Measurements from ENCODE around the gene CFAP70. TPM values are rescaled to one million over a fixed set of nuclear protein-coding genes. Genes with fewer than 3 reads are reported as not detected.

The CFAP70 gene
- total RNA-seq, 1 experiment from 2014 or later = 0.73 TPM

DNA sequence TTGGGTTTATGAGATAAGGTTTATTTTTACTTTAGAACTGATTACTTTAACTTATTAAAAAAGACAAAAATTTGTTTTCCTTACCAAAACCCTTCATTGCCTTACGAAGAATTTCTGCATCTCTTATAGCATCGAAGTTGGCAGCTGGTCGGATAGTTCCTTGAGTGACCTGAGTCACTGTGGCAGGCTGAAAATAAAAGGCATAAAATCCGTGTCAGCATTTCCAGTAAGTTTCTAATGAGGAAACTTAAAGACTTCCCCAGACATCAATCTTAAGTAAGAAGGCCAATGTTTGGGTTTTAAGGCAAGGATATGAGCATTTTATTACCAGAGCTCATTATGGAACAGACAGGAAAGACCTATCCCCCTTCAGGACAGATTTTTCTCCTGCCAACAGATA is 29.6 kb upstream of the CFAP70 start:
- Histone ChIP-seq H2AFZ (ENCODE audit: low read length) (no peak overlapping the region), H3K27ac (ENCODE audit: low read length) (no peak overlapping the region), H3K4me3 (ENCODE audit: low read length) (no peak overlapping the region), H3K4me2 (ENCODE audit: low read length) (no peak overlapping the region), H3K27me3 (ENCODE audit: low read length) (no peaks in the 10 kb centered on the region), H3K4me1 (ENCODE audit: insufficient read depth, low read length) (no peaks in the 10 kb centered on the region), H3K9ac (ENCODE audit: low read length) (no peak overlapping the region), H4K20me1 (ENCODE audit: low read length) (peaks cover 22% of the 10 kb centered on the region), H3K79me2 (ENCODE audit: low read length) (peaks cover 28% of the 10 kb centered on the region), H3K9me2 (replicated peaks; ENCODE audit: low read length) (no peaks in the 10 kb centered on the region), H3K9me3 (ENCODE audit: low read length) (no peaks in the 10 kb centered on the region), H3K36me3 (ENCODE audit: low read depth, low read length) (peaks cover 79% of the 10 kb centered on the region), H3F3A (ENCODE audit: low read length, unreplicated experiment) (no peaks in the 10 kb centered on the region)
- ATAC-seq = no peak
- no peak for TF ChIP-seq EZH2phosphoT487 (IDR thresholded peaks at IDR 0.05; ENCODE audit: borderline replicate concordance, low read length)
- no peak for TF ChIP-seq CTCF (conservative IDR thresholded peaks at IDR 0.05; ENCODE audit: low read depth, low read length)
- no peak for TF ChIP-seq EZH2 (IDR thresholded peaks at IDR 0.05; ENCODE audit: low read length, unreplicated experiment)
- BruUV-seq (replicated peaks) = no TSS peak
- intact Hi-C loops (cut with micrococcal nuclease) = no loop called here
- ChIA-PET CTCF (no interaction called here), POLR2A (ENCODE audit: unreplicated experiment) (no interaction called here)
- DNase-seq = no peak

GRCh38 chr10:73386583-73386982 is 27.9 kb upstream of the CFAP70 start:
- no peaks in the 10 kb centered on the region for H3K9me3 ChIP-seq (ENCODE audit: low read length)
- H3K36me3 ChIP-seq (ENCODE audit: low read depth, low read length) = peaks cover 91% of the 10 kb centered on the region
- intact Hi-C loops (cut with micrococcal nuclease) = no loop called here
- H3K79me2 ChIP-seq (ENCODE audit: low read length) = peaks cover 25% of the 10 kb centered on the region
- no peak; the same call in 1 of the 2 replicates for ATAC-seq
- H3K9ac ChIP-seq (ENCODE audit: low read length) = no peak overlapping the region
- no peaks in the 10 kb centered on the region for H3K4me1 ChIP-seq (ENCODE audit: insufficient read depth, low read length)
- ChIA-PET CTCF (interaction anchor here (0.5 kb wide), 1 partner anchor 26 kb away, joined by 9 read pairs; no protein-coding TSS in a partner anchor), POLR2A (ENCODE audit: unreplicated experiment) (interaction anchor here (0.6 kb wide), 1 partner anchor 12 kb away, joined by 3 read pairs; no protein-coding TSS in a partner anchor)
- H3K27me3 ChIP-seq (ENCODE audit: low read length) = no peaks in the 10 kb centered on the region
- H3K4me3 ChIP-seq (ENCODE audit: low read length) = no peak overlapping the region
- H3K9me2 ChIP-seq (replicated peaks; ENCODE audit: low read length) = no peaks in the 10 kb centered on the region
- no peaks in the 10 kb centered on the region for H3F3A ChIP-seq (ENCODE audit: low read length, unreplicated experiment)
- no TSS peak for BruUV-seq (replicated peaks)
- H3K27ac ChIP-seq (ENCODE audit: low read length) = no peak overlapping the region
- peaks cover 19% of the 10 kb centered on the region for H4K20me1 ChIP-seq (ENCODE audit: low read length)
- no peak overlapping the region for H2AFZ ChIP-seq (ENCODE audit: low read length)
- no peak for TF ChIP-seq CTCF (conservative IDR thresholded peaks at IDR 0.05; ENCODE audit: low read depth, low read length)
- TF ChIP-seq EZH2 (IDR thresholded peaks at IDR 0.05; ENCODE audit: low read length, unreplicated experiment) = no peak
- no peak for TF ChIP-seq EZH2phosphoT487 (IDR thresholded peaks at IDR 0.05; ENCODE audit: borderline replicate concordance, low read length)
- H3K4me2 ChIP-seq (ENCODE audit: low read length) = no peak overlapping the region
- DNase-seq = no peak

- H3K9me2 ChIP-seq (replicated peaks; ENCODE audit: low read length) = no peaks in the 10 kb centered on the region
- BruUV-seq (replicated peaks) = TSS peak; percentile 2
- H3K9ac ChIP-seq (ENCODE audit: low read length) = no peak overlapping the region
- H3K27me3 ChIP-seq (ENCODE audit: low read length) = no peaks in the 10 kb centered on the region
- H2AFZ ChIP-seq (ENCODE audit: low read length) = no peak overlapping the region
- DNase-seq (no peak), ATAC-seq (peak; percentile 7; the same call in 1 of the 2 replicates)
- no peaks in the 10 kb centered on the region for H3F3A ChIP-seq (ENCODE audit: low read length, unreplicated experiment)
- POLR2A ChIA-PET (ENCODE audit: unreplicated experiment) = interaction anchor here (0.5 kb wide), 1 partner anchor 211 kb away, joined by 4 read pairs; no protein-coding TSS in a partner anchor
- TF ChIP-seq CTCF (conservative IDR thresholded peaks at IDR 0.05; ENCODE audit: low read depth, low read length) (no peak), EZH2 (IDR thresholded peaks at IDR 0.05; ENCODE audit: low read length, unreplicated experiment) (no peak), EZH2phosphoT487 (IDR thresholded peaks at IDR 0.05; ENCODE audit: borderline replicate concordance, low read length) (no peak)
- no peaks in the 10 kb centered on the region for H3K79me2 ChIP-seq (ENCODE audit: low read length)
- intact Hi-C loops (cut with micrococcal nuclease) = no loop called here
- CTCF ChIA-PET = no interaction called here
- no peaks in the 10 kb centered on the region for H3K9me3 ChIP-seq (ENCODE audit: low read length)
- no peak overlapping the region for H3K27ac ChIP-seq (ENCODE audit: low read length)
- no peak overlapping the region for H3K4me3 ChIP-seq (ENCODE audit: low read length)
- no peak overlapping the region for H3K4me2 ChIP-seq (ENCODE audit: low read length)
- no peaks in the 10 kb centered on the region for H4K20me1 ChIP-seq (ENCODE audit: low read length)
- peaks cover 86% of the 10 kb centered on the region for H3K36me3 ChIP-seq (ENCODE audit: low read depth, low read length)
- no peaks in the 10 kb centered on the region for H3K4me1 ChIP-seq (ENCODE audit: insufficient read depth, low read length)
Observed at GRCh38 chr10:73379064-73379748, 20.5 kb upstream of the CFAP70 start.
